ENCODE data around the gene FOXN3. TPM values are rescaled to one million over a fixed set of nuclear protein-coding genes. Genes with fewer than 3 reads are reported as not detected.

The FOXN3 gene
- total RNA-seq, 2 donors from 2014 or later, result 141 to 150 TPM

DNA sequence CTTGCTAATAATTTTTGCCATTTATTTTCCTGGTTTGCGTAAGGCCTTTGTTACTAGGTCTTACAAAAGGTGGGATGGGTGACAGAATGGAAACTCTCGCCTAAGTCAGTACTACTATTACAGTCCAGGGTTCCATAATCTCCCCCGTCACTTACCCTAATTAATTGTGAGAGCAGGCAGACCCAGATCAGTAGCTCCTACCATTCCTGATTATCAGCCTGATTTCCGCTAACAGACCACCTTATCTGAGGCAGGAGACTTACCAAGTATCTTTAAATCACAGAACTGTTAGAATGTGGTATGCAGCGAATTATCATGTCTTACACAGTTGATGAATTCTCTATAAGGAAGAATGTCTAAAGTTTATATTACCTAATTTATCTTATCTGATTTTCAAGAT lies 234.7 kb downstream of the FOXN3 start:
- Histone ChIP-seq H3K4me1 (ENCODE audit: control insufficient read depth in 1 of 2, low read depth in 2 of 2) (peaks cover 50 to 77% of the 10 kb centered on the region in 2 donors), H3K9me3 (no peaks in the 10 kb centered on the region), H3K27ac (no peak overlapping the region), H3K36me3 (no peaks in the 10 kb centered on the region), H3K4me3 (no peak overlapping the region), H3K27me3 (replicated peaks; ENCODE audit: insufficient read depth) (no peaks in the 10 kb centered on the region)
- DNase-seq (ENCODE audit: low spot score) (no peak), ATAC-seq (ENCODE audit: insufficient number of reproducible peaks, low FRiP score, low read depth) (no peak)
- TF ChIP-seq, protein P1, sequence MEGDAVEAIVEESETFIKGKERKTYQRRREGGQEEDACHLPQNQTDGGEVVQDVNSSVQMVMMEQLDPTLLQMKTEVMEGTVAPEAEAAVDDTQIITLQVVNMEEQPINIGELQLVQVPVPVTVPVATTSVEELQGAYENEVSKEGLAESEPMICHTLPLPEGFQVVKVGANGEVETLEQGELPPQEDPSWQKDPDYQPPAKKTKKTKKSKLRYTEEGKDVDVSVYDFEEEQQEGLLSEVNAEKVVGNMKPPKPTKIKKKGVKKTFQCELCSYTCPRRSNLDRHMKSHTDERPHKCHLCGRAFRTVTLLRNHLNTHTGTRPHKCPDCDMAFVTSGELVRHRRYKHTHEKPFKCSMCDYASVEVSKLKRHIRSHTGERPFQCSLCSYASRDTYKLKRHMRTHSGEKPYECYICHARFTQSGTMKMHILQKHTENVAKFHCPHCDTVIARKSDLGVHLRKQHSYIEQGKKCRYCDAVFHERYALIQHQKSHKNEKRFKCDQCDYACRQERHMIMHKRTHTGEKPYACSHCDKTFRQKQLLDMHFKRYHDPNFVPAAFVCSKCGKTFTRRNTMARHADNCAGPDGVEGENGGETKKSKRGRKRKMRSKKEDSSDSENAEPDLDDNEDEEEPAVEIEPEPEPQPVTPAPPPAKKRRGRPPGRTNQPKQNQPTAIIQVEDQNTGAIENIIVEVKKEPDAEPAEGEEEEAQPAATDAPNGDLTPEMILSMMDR (IDR thresholded peaks at IDR 0.05), result no peak

DNA sequence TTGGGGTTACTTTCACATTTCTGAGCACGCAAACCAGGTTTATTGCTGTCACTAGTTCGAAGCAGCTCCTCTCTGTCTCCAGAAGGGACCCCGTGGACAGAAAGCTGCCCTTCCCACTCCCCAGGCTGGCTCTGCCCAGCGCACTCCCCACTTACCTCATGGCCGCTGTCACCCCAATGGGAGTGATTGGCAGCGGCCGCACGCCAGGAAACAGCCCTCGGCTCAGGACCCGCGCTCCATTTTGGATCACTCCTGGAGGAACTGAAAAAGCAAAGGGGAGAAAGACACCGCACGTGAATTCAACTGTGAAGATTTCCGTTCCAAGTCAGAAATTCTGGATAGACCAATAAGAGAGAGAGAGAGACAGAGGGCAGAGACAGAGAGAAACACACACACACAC lies 236.5 kb downstream of the FOXN3 start:
- Histone ChIP-seq H3K9me3 (no peaks in the 10 kb centered on the region), H3K27ac (peak overlapping the region; percentile 76 to 85), H3K4me1 (ENCODE audit: control insufficient read depth in 1 of 2, low read depth in 2 of 2) (peaks cover 37 to 77% of the 10 kb centered on the region in 2 donors), H3K36me3 (no peaks in the 10 kb centered on the region), H3K4me3 (no peak overlapping the region), H3K27me3 (replicated peaks; ENCODE audit: insufficient read depth) (no peaks in the 10 kb centered on the region)
- ATAC-seq (ENCODE audit: insufficient number of reproducible peaks, low FRiP score, low read depth) (no peak), DNase-seq (ENCODE audit: low spot score) (no peak)
- TF ChIP-seq, protein P1 (IDR thresholded peaks at IDR 0.05), result no peak

DNA sequence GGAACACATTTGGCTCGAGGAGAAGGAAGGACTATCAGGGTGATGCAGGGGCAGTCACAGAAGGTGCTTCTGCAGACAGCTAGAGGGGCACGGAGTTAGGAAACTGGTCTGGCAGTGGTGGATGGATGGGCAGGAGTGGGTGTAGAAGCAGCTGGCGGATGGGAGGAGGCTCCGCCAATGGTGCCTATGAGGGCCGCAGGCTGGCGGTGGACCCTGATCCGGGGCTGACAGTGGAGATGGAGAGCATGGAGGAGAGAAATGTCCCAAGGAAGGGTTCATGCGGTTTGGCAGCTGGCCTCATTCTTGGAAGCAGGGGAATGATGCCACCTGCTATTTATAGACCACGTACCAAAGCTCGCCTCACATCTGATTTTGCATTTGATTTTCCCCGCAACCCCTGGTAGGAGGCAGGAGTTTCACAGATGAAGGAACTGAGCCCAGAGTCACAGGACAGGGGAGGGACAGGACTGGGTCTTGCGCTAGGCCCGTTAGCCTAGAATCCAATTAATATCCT lies 237.1 kb downstream of the FOXN3 start:
- TF ChIP-seq, protein P1 (IDR thresholded peaks at IDR 0.05), result no peak
- Histone ChIP-seq H3K4me1 (ENCODE audit: control insufficient read depth in 1 of 2, low read depth in 2 of 2) (peaks cover 37 to 74% of the 10 kb centered on the region in 2 donors), H3K4me3 (no peak overlapping the region), H3K27me3 (replicated peaks; ENCODE audit: insufficient read depth) (no peaks in the 10 kb centered on the region), H3K27ac (peak overlapping the region; percentile 76 to 85), H3K9me3 (no peaks in the 10 kb centered on the region), H3K36me3 (no peaks in the 10 kb centered on the region)
- DNase-seq (ENCODE audit: low spot score) (no peak), ATAC-seq (ENCODE audit: insufficient number of reproducible peaks, low FRiP score, low read depth) (peak; percentile 53)

DNA sequence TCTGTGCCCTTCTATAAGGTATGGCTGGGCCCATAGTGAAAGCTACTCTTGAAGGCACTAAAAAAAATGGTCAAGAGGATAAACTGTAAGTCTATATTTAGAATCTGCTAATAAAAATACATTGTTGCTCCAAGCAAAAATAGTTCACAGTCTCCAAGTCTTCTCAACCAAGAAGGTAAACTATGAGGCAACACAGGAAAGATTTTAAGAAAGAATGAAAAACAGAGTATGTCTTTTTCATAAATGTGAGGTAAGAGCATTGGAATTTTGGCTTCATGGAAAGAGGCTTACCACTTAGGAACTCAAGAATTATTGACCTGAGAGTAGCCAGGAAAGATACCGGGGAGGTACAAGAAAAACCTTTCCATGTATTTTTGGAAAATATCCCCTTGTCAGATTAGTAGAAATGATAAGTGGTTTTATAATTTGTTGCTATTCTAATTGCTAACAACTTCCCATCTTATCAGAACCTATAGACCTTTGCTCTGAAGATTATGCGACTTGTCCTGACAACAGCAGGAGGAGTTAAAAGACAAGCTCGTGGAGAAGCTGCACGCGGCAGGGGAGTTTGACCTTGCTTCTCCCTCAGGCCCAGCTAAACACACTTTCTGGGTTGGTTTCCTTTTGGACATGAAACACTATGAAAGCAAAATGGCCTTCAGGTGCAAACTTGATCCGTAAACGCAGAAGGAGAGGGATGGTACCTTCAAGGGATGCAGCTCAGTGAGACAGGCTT lies 238.1 kb downstream of the FOXN3 start:
- Histone ChIP-seq H3K9me3 (no peaks in the 10 kb centered on the region), H3K4me3 (peak overlapping the region; percentile 3), H3K27ac (peak overlapping the region; percentile 76 to 85), H3K36me3 (no peaks in the 10 kb centered on the region), H3K27me3 (replicated peaks; ENCODE audit: insufficient read depth) (no peaks in the 10 kb centered on the region), H3K4me1 (ENCODE audit: control insufficient read depth in 1 of 2, low read depth in 2 of 2) (peaks cover 31 to 68% of the 10 kb centered on the region in 2 donors)
- TF ChIP-seq, protein P1 (IDR thresholded peaks at IDR 0.05), result no peak
- ATAC-seq (ENCODE audit: insufficient number of reproducible peaks, low FRiP score, low read depth), result no peak
- no peak for DNase-seq (ENCODE audit: low spot score)

DNA sequence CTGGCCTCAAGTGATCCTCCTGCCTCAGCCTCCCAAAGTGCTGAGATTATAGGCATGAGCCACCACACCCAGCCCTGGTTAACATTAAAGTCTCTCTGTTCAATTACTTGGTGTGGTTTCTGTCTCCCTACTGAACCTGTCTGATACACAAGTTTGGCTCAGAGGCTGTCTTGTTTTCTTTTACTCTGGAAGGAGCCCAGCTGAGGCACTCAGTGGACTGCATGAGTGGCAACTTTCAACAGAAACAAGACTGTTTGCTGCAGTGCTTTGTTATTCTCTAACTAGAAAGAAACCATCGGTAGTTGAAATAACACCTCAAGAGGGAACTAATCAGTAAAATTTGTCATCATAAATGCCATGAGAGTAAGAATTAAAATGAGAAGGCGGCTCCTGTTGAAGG lies 238.7 kb downstream of the FOXN3 start:
- peak overlapping the region; percentile 58 to 85 for H3K27ac ChIP-seq

More for the DNA sequence above, 238.7 kb downstream of the FOXN3 start:
- Histone ChIP-seq H3K27me3 (replicated peaks; ENCODE audit: insufficient read depth) (no peaks in the 10 kb centered on the region), H3K9me3 (no peaks in the 10 kb centered on the region), H3K4me3 (no peak overlapping the region), H3K4me1 (ENCODE audit: control insufficient read depth in 1 of 2, low read depth in 2 of 2) (peaks cover 31 to 62% of the 10 kb centered on the region in 2 donors), H3K36me3 (no peaks in the 10 kb centered on the region)
- ATAC-seq (ENCODE audit: insufficient number of reproducible peaks, low FRiP score, low read depth) (no peak), DNase-seq (ENCODE audit: low spot score) (no peak)
- TF ChIP-seq, protein P1 (IDR thresholded peaks at IDR 0.05), result no peak
